H1 (cell line): ENCODE results near the gene ACOT7. TPM values are rescaled to one million over a fixed set of nuclear protein-coding genes. Genes with fewer than 3 reads are reported as not detected.

ENCODE experiments used
- ASH2L ChIP-seq: fragments of 200-600, 300-600 bp; sonication (generic); IDR thresholded peaks from one replicate; pipeline ENCODE4 v1.7.1; 2017; ENCODE audit warnings: low read length
- BRCA1 ChIP-seq: IDR thresholded peaks from 2 replicates; pipeline ENCODE4 v1.6.1; 2012; ENCODE audit warnings: low read depth, low read length, improper control_type of control experiment
- HDAC2 ChIP-seq, 2 experiments: fragments of 300-600 bp in 1 of 2; sonication (generic) in 1 of 2; IDR thresholded peaks; 2 replicates each; pipeline ENCODE4 v1.6.1; 2011 to 2012; ENCODE audit warnings: low read depth in 2 of 2, low read length in 2 of 2, mild to moderate bottlenecking in 2 of 2, moderate library complexity in 2 of 2, borderline replicate concordance in 1 of 2, inconsistent platforms in 1 of 2
- KDM4A ChIP-seq: IDR thresholded peaks from one replicate; pipeline ENCODE4 v1.7.1; 2012; ENCODE audit warnings: low read depth, mild to moderate bottlenecking, moderate library complexity, low read length, inconsistent platforms; ENCODE audit not compliant: severe bottlenecking
- RFX5 ChIP-seq: IDR thresholded peaks from 2 replicates; pipeline ENCODE4 v1.6.1; 2011; ENCODE audit warnings: low read depth, low read length, improper control_type of control experiment, borderline replicate concordance
- RXRA ChIP-seq: IDR thresholded peaks from 2 replicates; pipeline ENCODE4 v1.6.1; 2011; ENCODE audit warnings: low read depth, mild to moderate bottlenecking, low read length, moderate library complexity; ENCODE audit not compliant: insufficient read depth
- SIRT6 ChIP-seq: IDR thresholded peaks from one replicate; pipeline ENCODE4 v1.7.1; 2012; ENCODE audit warnings: low read length, inconsistent platforms
- SIX5 ChIP-seq: IDR thresholded peaks from 2 replicates; pipeline ENCODE4 v1.6.1; 2011; ENCODE audit warnings: mild to moderate bottlenecking, low read depth, low read length
- polyA plus RNA-seq, 7 experiments: library from polyadenylated mRNA; depleted of rRNA in 3 of 7; stranded (reverse) in 5 of 7; unstranded in 2 of 7; fragments of >200 nt in 5 of 7; fragments of 200-250 nt in 2 of 7; gene quantifications; 1 replicate in 5 of 7; 2 replicates in 1 of 7; 4 replicates in 1 of 7; pipeline versions ENCODE4 v1.2.1 to v1.2.3, GENCODE V29; 2011 to 2013; ENCODE audit warnings: missing spikeins in 2 of 7, mixed read lengths in 2 of 7
- total RNA-seq: library from RNA; stranded (reverse); fragmentation: NEBNext Ultra II Directional; extraction: Animal tissue kit (Norgen Biotek cat#: 25700); gene quantifications from 2 replicates; pipeline ENCODE4 v1.2.1, GENCODE V29; 2021
- TF ChIP-seq, protein P1 (sequence below): IDR thresholded peaks from 2 replicates; pipeline ENCODE4 v1.6.1; 2011; ENCODE audit warnings: low read depth, mild to moderate bottlenecking, low read length; ENCODE audit not compliant: insufficient read depth

The ACOT7 gene
- total and polyA plus RNA-seq, 2 of the 8 experiments (the other 6 are each of a cell fraction or from before 2014, with no cell fraction given): 151 to 214 TPM

- TF ChIP-seq SIRT6: no peak
- no peak for TF ChIP-seq RFX5
- TF ChIP-seq BRCA1: no peak
- TF ChIP-seq, protein P1, sequence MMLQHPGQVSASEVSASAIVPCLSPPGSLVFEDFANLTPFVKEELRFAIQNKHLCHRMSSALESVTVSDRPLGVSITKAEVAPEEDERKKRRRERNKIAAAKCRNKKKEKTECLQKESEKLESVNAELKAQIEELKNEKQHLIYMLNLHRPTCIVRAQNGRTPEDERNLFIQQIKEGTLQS: peak; percentile 61
- no peak for TF ChIP-seq SIX5
- no peak for TF ChIP-seq RXRA
- TF ChIP-seq KDM4A: no peak
- TF ChIP-seq HDAC2 (IDR thresholded peaks at IDR 0.05; ENCODE audit: borderline replicate concordance in 1 of 2, low read depth in 2 of 2, low read length in 2 of 2): no peak
- no peak for TF ChIP-seq ASH2L
Observed at GRCh38 chr1:6414443-6414844, 20.9 kb upstream of the ACOT7 start (continued).
